NCI-H2171 treated with DMSO at 0.1 percent for 48 hours (cell line): ENCODE data around the gene CENPM.

Experiments
- DNase-seq: peaks from one replicate; lab custom pipeline; 2025; lab: John Stamatoyannopoulos, UW

CENPM gene

GRCh38 chr22:41893591-41894375, 53.2 kb downstream of the CENPM start:
- no peak for DNase-seq

- no peak for DNase-seq
These were observed 54.2 kb downstream of the CENPM start for GRCh38 chr22:41892721-41893120.

- DNase-seq: no peak
These were observed 55.5 kb downstream of the CENPM start for GRCh38 chr22:41891407-41891806.
